Effector memory CD8-positive, alpha-beta T cell (primary cell): Measurements from ENCODE around the gene AMOT.
A peak's percentile ranks its signal among the peaks of the same experiment; 100 is the strongest.
"Not testable (repeated sequence)": the region's sequence is repeated elsewhere in the genome, so short reads cannot be mapped to it uniquely, and the experiment has no call there.

Experiments
- ATAC-seq: fragments of 150-1000 bp; cut with Tn5 transposase; replicated peaks from 2 replicates; pipeline ENCODE4 v1.10.0; 2021; ENCODE audit warnings: mild to moderate bottlenecking, moderate library complexity
- DNase-seq, 3 experiments: peaks; one replicate each; pipeline ENCODE4 v3.0.0; 2021
- H3K27ac Mint-ChIP-seq, 2 donors: one replicate each; pipeline ENCODE4 v1.8.0; 2022; ENCODE audit warnings: mild to moderate bottlenecking in 2 of 2, mixed read lengths in 2 of 2, moderate library complexity in 2 of 2
- H3K27me3 Mint-ChIP-seq, 2 donors: one replicate each; pipeline ENCODE4 v1.8.0; 2022; ENCODE audit warnings: mixed read lengths in 2 of 2
- H3K36me3 Mint-ChIP-seq: one replicate; pipeline ENCODE4 v1.8.0; 2022; ENCODE audit warnings: mild to moderate bottlenecking, moderate library complexity, mixed read lengths; ENCODE audit not compliant: insufficient read depth
- H3K4me1 Mint-ChIP-seq, 2 donors: one replicate each; pipeline ENCODE4 v1.8.0; 2022; ENCODE audit warnings: low read depth in 2 of 2, mixed read lengths in 2 of 2
- H3K4me3 Mint-ChIP-seq, 2 donors: one replicate each; pipeline ENCODE4 v1.8.0; 2022; ENCODE audit warnings: mild to moderate bottlenecking in 2 of 2, mixed read lengths in 2 of 2, moderate library complexity in 2 of 2
- H3K9me3 Mint-ChIP-seq, 2 donors: one replicate each; pipeline ENCODE4 v1.8.0; 2022; ENCODE audit warnings: mixed read lengths in 2 of 2
- total RNA-seq, 9 experiments: gene quantifications; one replicate each; lab custom pipeline; 2026; lab: John Stamatoyannopoulos, UW

The AMOT gene, protein sequence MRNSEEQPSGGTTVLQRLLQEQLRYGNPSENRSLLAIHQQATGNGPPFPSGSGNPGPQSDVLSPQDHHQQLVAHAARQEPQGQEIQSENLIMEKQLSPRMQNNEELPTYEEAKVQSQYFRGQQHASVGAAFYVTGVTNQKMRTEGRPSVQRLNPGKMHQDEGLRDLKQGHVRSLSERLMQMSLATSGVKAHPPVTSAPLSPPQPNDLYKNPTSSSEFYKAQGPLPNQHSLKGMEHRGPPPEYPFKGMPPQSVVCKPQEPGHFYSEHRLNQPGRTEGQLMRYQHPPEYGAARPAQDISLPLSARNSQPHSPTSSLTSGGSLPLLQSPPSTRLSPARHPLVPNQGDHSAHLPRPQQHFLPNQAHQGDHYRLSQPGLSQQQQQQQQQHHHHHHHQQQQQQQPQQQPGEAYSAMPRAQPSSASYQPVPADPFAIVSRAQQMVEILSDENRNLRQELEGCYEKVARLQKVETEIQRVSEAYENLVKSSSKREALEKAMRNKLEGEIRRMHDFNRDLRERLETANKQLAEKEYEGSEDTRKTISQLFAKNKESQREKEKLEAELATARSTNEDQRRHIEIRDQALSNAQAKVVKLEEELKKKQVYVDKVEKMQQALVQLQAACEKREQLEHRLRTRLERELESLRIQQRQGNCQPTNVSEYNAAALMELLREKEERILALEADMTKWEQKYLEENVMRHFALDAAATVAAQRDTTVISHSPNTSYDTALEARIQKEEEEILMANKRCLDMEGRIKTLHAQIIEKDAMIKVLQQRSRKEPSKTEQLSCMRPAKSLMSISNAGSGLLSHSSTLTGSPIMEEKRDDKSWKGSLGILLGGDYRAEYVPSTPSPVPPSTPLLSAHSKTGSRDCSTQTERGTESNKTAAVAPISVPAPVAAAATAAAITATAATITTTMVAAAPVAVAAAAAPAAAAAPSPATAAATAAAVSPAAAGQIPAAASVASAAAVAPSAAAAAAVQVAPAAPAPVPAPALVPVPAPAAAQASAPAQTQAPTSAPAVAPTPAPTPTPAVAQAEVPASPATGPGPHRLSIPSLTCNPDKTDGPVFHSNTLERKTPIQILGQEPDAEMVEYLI
- total RNA-seq: 2.0 to 10.8 (median 6.2) reads per million in 9 experiments

GRCh38 chrX:112840382-112841113, at the start of gene AMOT:
TSS of gene AMOT (minus strand) at chrX:112840831. CDS start at chrX:112823126, 17,705 bp downstream.
- H3K4me1 Mint-ChIP-seq: peaks cover 6 to 10% of the 10 kb centered on the region in 2 donors
- peak; percentile 63 for ATAC-seq
- peak within 1 kb of the TSS; percentile 79 to 91 for H3K27ac Mint-ChIP-seq
- H3K9me3 Mint-ChIP-seq: no peaks in the 10 kb centered on the region
- peak within 1 kb of the TSS; percentile 89 to 94 for H3K4me3 Mint-ChIP-seq
- peak; percentile 31 to 43 (median 40) for DNase-seq
- no peaks in the 10 kb centered on the region for H3K27me3 Mint-ChIP-seq
- H3K36me3 Mint-ChIP-seq: peaks cover 5% of the 10 kb centered on the region

DNA sequence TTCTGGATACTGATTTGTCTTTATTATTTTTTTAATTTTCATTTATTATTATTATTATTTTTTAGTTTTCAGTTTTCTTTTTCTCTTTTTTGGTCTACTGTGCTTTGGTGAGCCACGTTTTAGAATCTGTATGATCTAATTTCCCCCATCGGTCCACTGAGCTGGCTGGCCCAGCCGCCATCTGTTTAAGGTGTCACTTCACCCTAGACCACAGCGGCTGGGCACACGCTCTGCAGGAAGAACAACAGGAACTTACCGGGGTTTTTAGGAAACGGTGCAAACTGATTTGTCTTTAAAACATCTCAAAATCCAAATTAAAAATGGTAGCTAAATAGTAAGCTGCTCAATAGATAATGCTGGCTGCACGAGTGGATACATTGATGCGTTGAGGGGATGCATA, 48.8 kb upstream of the AMOT start:
- Mint-ChIP-seq H3K27me3 (no peaks in the 10 kb centered on the region), H3K9me3 (no peaks in the 10 kb centered on the region), H3K4me1 (peaks cover 9 to 11% of the 10 kb centered on the region in 2 donors), H3K27ac (peak overlapping the region; percentile 24 to 82), H3K36me3 (no peaks in the 10 kb centered on the region), H3K4me3 (peak overlapping the region; percentile 50 to 65)
- peak; percentile 44 for ATAC-seq
- DNase-seq: no peak

DNA sequence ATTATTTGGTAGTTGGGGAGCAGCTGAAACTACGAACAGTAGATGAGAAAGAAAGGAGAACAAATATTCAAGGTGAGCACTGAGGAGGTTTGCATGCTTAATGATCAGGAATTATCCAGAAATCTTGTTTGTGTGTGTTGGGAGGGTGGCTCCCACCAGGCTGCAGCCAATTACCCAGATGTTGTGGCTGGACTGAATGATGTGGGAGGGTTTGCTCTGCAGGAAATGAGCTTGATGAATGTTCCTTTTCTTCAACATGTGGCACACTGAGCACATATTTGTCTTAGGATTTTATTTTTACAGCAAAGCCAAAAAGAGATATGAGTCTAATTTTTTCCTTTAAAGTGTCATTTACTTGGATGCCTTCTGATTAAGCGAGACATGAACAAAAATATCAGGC, 48.3 kb upstream of the AMOT start:
- DNase-seq: no peak
- Mint-ChIP-seq H3K9me3 (no peaks in the 10 kb centered on the region), H3K36me3 (no peaks in the 10 kb centered on the region), H3K27me3 (no peaks in the 10 kb centered on the region), H3K27ac (peak overlapping the region in 1 of 2 donors; percentile 82), H3K4me3 (no peak overlapping the region), H3K4me1 (peaks cover 9 to 11% of the 10 kb centered on the region in 2 donors)
- no peak for ATAC-seq

GRCh38 chrX:112877771-112878173, 37.1 kb upstream of the AMOT start:
- Mint-ChIP-seq H3K4me3 (no peak overlapping the region), H3K9me3 (no peaks in the 10 kb centered on the region), H3K27me3 (no peaks in the 10 kb centered on the region), H3K4me1 (no peaks in the 10 kb centered on the region), H3K27ac (no peak overlapping the region), H3K36me3 (no peaks in the 10 kb centered on the region)
- DNase-seq (no peak), ATAC-seq (no peak)

- ATAC-seq (no peak), DNase-seq (no peak)
- Mint-ChIP-seq H3K27ac (no peak overlapping the region), H3K4me1 (no peaks in the 10 kb centered on the region), H3K9me3 (no peaks in the 10 kb centered on the region), H3K27me3 (no peaks in the 10 kb centered on the region), H3K36me3 (no peaks in the 10 kb centered on the region), H3K4me3 (no peak overlapping the region)
Observed at GRCh38 chrX:112874614-112875013, 34.0 kb upstream of the AMOT start.

- no peaks in the 10 kb centered on the region for H3K9me3 Mint-ChIP-seq
- no peak overlapping the region for H3K4me3 Mint-ChIP-seq
- DNase-seq (no peak), ATAC-seq (no peak)
- no peak overlapping the region for H3K27ac Mint-ChIP-seq
- H3K4me1 Mint-ChIP-seq: no peaks in the 10 kb centered on the region
- H3K27me3 Mint-ChIP-seq: no peaks in the 10 kb centered on the region
- no peaks in the 10 kb centered on the region for H3K36me3 Mint-ChIP-seq
Observed at GRCh38 chrX:112874175-112874574, 33.5 kb upstream of the AMOT start.

DNA sequence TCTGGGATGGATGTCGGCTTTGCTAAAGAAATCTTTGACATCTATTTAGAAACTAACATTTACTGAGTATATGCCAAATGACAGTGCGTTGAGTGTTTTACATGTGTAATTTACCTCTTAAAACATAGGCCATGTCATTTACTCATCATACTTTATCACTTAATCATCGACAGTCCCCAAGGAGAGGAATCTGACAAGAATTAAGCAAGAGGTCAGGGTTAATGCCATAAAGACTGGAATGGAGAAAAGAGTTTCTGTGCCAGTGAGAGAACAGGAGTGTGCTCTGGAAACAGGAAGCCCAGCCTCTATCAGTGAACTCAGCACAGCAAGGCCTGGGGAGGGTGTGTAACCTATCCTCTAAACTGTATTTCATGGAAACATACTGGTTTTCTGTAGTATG, 28.0 kb upstream of the AMOT start:
- no peak overlapping the region for H3K27ac Mint-ChIP-seq
- no peaks in the 10 kb centered on the region for H3K27me3 Mint-ChIP-seq
- H3K4me3 Mint-ChIP-seq: no peak overlapping the region
- H3K36me3 Mint-ChIP-seq: no peaks in the 10 kb centered on the region
- no peak for DNase-seq
- ATAC-seq: no peak
- no peaks in the 10 kb centered on the region for H3K9me3 Mint-ChIP-seq
- no peaks in the 10 kb centered on the region for H3K4me1 Mint-ChIP-seq

DNA sequence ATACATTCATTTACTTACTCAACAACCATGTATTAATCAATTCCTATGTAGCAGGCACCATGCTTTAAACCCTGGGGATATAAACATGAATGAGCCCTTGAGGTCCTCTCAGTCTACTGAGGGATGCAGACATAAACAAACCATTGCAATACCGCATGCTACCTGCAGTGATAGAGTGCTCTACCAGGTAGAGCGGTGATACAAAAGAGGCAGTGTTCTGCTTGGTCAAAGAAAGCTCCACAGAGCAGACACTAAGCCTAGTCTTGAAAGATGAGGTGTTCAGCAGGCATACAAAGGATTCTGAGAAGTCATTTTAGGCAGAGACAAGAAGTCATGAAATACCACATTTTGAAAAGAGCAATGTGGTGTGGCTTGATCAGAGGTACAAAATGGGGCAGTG, 26.9 kb upstream of the AMOT start:
- H3K27ac Mint-ChIP-seq: no peak overlapping the region
- no peak overlapping the region for H3K4me3 Mint-ChIP-seq
- H3K9me3 Mint-ChIP-seq: no peaks in the 10 kb centered on the region
- no peaks in the 10 kb centered on the region for H3K4me1 Mint-ChIP-seq
- DNase-seq (no peak), ATAC-seq (no peak)
- H3K27me3 Mint-ChIP-seq: no peaks in the 10 kb centered on the region
- H3K36me3 Mint-ChIP-seq: no peaks in the 10 kb centered on the region

GRCh38 chrX:112866175-112866574, 25.5 kb upstream of the AMOT start:
- H3K27ac Mint-ChIP-seq: no peak overlapping the region
- ATAC-seq (no peak), DNase-seq (no peak)
- no peaks in the 10 kb centered on the region for H3K36me3 Mint-ChIP-seq
- H3K4me3 Mint-ChIP-seq: no peak overlapping the region
- no peaks in the 10 kb centered on the region for H3K4me1 Mint-ChIP-seq
- no peaks in the 10 kb centered on the region for H3K27me3 Mint-ChIP-seq
- H3K9me3 Mint-ChIP-seq: no peaks in the 10 kb centered on the region

GRCh38 chrX:112865464-112866025, 24.9 kb upstream of the AMOT start:
- no peaks in the 10 kb centered on the region for H3K36me3 Mint-ChIP-seq

GRCh38 chrX:112863850-112864249, 23.2 kb upstream of the AMOT start:
- ATAC-seq: no peak
- H3K4me1 Mint-ChIP-seq: no peaks in the 10 kb centered on the region
- no peak overlapping the region for H3K27ac Mint-ChIP-seq
- H3K36me3 Mint-ChIP-seq: no peaks in the 10 kb centered on the region
- H3K27me3 Mint-ChIP-seq: no peaks in the 10 kb centered on the region
- no peaks in the 10 kb centered on the region for H3K9me3 Mint-ChIP-seq
- H3K4me3 Mint-ChIP-seq: no peak overlapping the region
- no peak for DNase-seq

More at GRCh38 chrX:112865464-112866025, 24.9 kb upstream of the AMOT start:
- no peak for DNase-seq
- Mint-ChIP-seq H3K4me1 (no peaks in the 10 kb centered on the region), H3K4me3 (no peak overlapping the region), H3K9me3 (no peaks in the 10 kb centered on the region), H3K27me3 (no peaks in the 10 kb centered on the region), H3K27ac (no peak overlapping the region)
- ATAC-seq: no peak

- DNase-seq (no peak), ATAC-seq (no peak)
- Mint-ChIP-seq H3K4me3 (no peak overlapping the region), H3K27me3 (no peaks in the 10 kb centered on the region), H3K27ac (no peak overlapping the region), H3K4me1 (no peaks in the 10 kb centered on the region), H3K36me3 (no peaks in the 10 kb centered on the region), H3K9me3 (no peaks in the 10 kb centered on the region)
Observed at GRCh38 chrX:112857478-112857878, 16.8 kb upstream of the AMOT start.

- DNase-seq, H3K4me3 Mint-ChIP-seq, H3K36me3 Mint-ChIP-seq, H3K27ac Mint-ChIP-seq, ATAC-seq, H3K9me3 Mint-ChIP-seq, H3K27me3 Mint-ChIP-seq: not testable (repeated sequence)
- H3K4me1 Mint-ChIP-seq: peaks cover 10 to 11% of the 10 kb centered on the region in 2 donors
Observed at GRCh38 chrX:112854901-112855300, 14.3 kb upstream of the AMOT start.
